Caco-2 (cell line): ENCODE data around the gene HYAL4. TPM values are rescaled to one million over a fixed set of nuclear protein-coding genes. Genes with fewer than 3 reads are reported as not detected.

Experiments used
- BruUV-seq: library from RNA; stranded (reverse); fragments of 400-500 nt; replicated peaks from 2 replicates; lab custom pipeline; 2021; lab: Mats Ljungman, UMichigan
- CTCF ChIA-PET: fragments of 300-600 bp; sonication (Branson Sonifier 250); formaldehyde crosslinking; loops from one replicate; lab custom pipeline; 2022; ENCODE audit warnings: antibody characterized with exemption; lab: Charles Lee
- POLR2A ChIA-PET: fragments of 300-600 bp; sonication (Branson Sonifier 250); formaldehyde crosslinking; loops from one replicate; lab custom pipeline; 2022; ENCODE audit warnings: antibody characterized with exemption; lab: Charles Lee
- DNase-seq, 2 experiments: peaks; one replicate each; pipeline versions ENCODE4 v3.0.0 to v3.0.0-alpha.2; 2020 to 2022
- H3K27me3 ChIP-seq: replicated peaks from 2 replicates; pipeline ENCODE4 v1.6.0; 2011; ENCODE audit warnings: low read length; ENCODE audit not compliant: control insufficient read depth, insufficient read depth
- H3K36me3 ChIP-seq: 2 replicates; pipeline ENCODE4 v1.5.1; 2011; ENCODE audit warnings: low read length; ENCODE audit not compliant: control insufficient read depth, insufficient read depth
- H3K4me1 ChIP-seq: fragments of 250-450 bp; sonication (Bioruptor Pico); 2 replicates; pipeline ENCODE4 v1.5.1; 2020; ENCODE audit warnings: mild to moderate bottlenecking
- H3K4me3 ChIP-seq: 2 replicates; pipeline ENCODE4 v1.5.1; 2011; ENCODE audit warnings: low read depth, mild to moderate bottlenecking, control low read depth, low read length
- H3K9me3 ChIP-seq: fragments of 250-450 bp; sonication (Bioruptor Pico); 2 replicates; pipeline ENCODE4 v1.5.1; 2020; ENCODE audit warnings: mild to moderate bottlenecking, moderate library complexity
- H3K27ac Mint-ChIP-seq: one replicate; pipeline ENCODE4 v1.8.0; 2022; ENCODE audit warnings: mixed read lengths; ENCODE audit not compliant: unreplicated experiment
- H3K27me3 Mint-ChIP-seq: one replicate; pipeline ENCODE4 v1.8.0; 2022; ENCODE audit warnings: mixed read lengths; ENCODE audit not compliant: insufficient read depth, unreplicated experiment
- H3K36me3 Mint-ChIP-seq: one replicate; pipeline ENCODE4 v1.8.0; 2022; ENCODE audit warnings: mild to moderate bottlenecking, mixed read lengths; ENCODE audit not compliant: insufficient read depth, unreplicated experiment
- H3K4me1 Mint-ChIP-seq: one replicate; pipeline ENCODE4 v1.8.0; 2022; ENCODE audit warnings: low read depth, mixed read lengths; ENCODE audit not compliant: unreplicated experiment
- H3K4me3 Mint-ChIP-seq: one replicate; pipeline ENCODE4 v1.8.0; 2022; ENCODE audit warnings: mild to moderate bottlenecking, moderate library complexity, mixed read lengths; ENCODE audit not compliant: unreplicated experiment
- H3K9me3 Mint-ChIP-seq: one replicate; pipeline ENCODE4 v1.8.0; 2022; ENCODE audit warnings: mixed read lengths; ENCODE audit not compliant: unreplicated experiment
- CTCF ChIP-seq, 2 experiments: fragments of 200-600 bp in 1 of 2; IDR thresholded peaks; 1 replicate in 1 of 2; 2 replicates in 1 of 2; pipeline versions ENCODE4 v1.5.1 to v1.8.0; 2011 to 2022; ENCODE audit warnings: antibody characterized with exemption in 1 of 2, control low read depth in 1 of 2, inconsistent platforms in 1 of 2, low read depth in 1 of 2, low read length in 1 of 2, mild to moderate bottlenecking in 1 of 2, moderate library complexity in 1 of 2; ENCODE audit not compliant: insufficient read depth in 1 of 2, severe bottlenecking in 1 of 2, unreplicated experiment in 1 of 2
- intact Hi-C: fragments of 100-400 bp; cut with micrococcal nuclease; formaldehyde crosslinking; loops from one replicate; pipeline ENCODE4 v1.10.0; 2022; ENCODE audit not compliant: unreplicated experiment
- total RNA-seq: library from RNA; stranded (reverse); gene quantifications from 2 replicates; pipeline ENCODE4 v1.2.3, GENCODE V29; 2022

HYAL4 gene
- total RNA-seq, 1 experiment from 2014 or later = 0.68 TPM

GRCh38 chr7:123820864-123821263 lies 24.1 kb upstream of the HYAL4 start:
- Mint-ChIP-seq H3K27me3 (no peaks in the 10 kb centered on the region), H3K27ac (no peak overlapping the region), H3K4me1 (peaks cover 33% of the 10 kb centered on the region), H3K4me3 (no peak overlapping the region), H3K9me3 (no peaks in the 10 kb centered on the region), H3K36me3 (no peaks in the 10 kb centered on the region)
- Histone ChIP-seq H3K9me3 (no peaks in the 10 kb centered on the region), H3K36me3 (no peaks in the 10 kb centered on the region), H3K4me3 (no peak overlapping the region), H3K4me1 (peaks cover 23% of the 10 kb centered on the region), H3K27me3 (no peaks in the 10 kb centered on the region)
- BruUV-seq = no TSS peak
- CTCF ChIA-PET = no interaction called here
- no peak for DNase-seq
- intact Hi-C loops = no loop called here
- no peak for TF ChIP-seq CTCF (IDR thresholded peaks at IDR 0.05; ENCODE audit: insufficient read depth in 1 of 2, low read depth in 1 of 2, low read length in 1 of 2, severe bottlenecking in 1 of 2, unreplicated experiment in 1 of 2)
- POLR2A ChIA-PET = no interaction called here

- ChIA-PET CTCF (no interaction called here), POLR2A (no interaction called here)
- Mint-ChIP-seq H3K27ac (no peak overlapping the region), H3K9me3 (no peaks in the 10 kb centered on the region), H3K27me3 (no peaks in the 10 kb centered on the region), H3K4me1 (peaks cover 33% of the 10 kb centered on the region), H3K36me3 (no peaks in the 10 kb centered on the region), H3K4me3 (no peak overlapping the region)
- no peak for TF ChIP-seq CTCF (IDR thresholded peaks at IDR 0.05; ENCODE audit: insufficient read depth in 1 of 2, low read depth in 1 of 2, low read length in 1 of 2, severe bottlenecking in 1 of 2, unreplicated experiment in 1 of 2)
- H3K4me1 ChIP-seq = peaks cover 23% of the 10 kb centered on the region
- H3K36me3 ChIP-seq = no peaks in the 10 kb centered on the region
- no peak overlapping the region for H3K4me3 ChIP-seq
- H3K27me3 ChIP-seq = no peaks in the 10 kb centered on the region
- no TSS peak for BruUV-seq
- no peak for DNase-seq
- intact Hi-C loops = no loop called here
- no peaks in the 10 kb centered on the region for H3K9me3 ChIP-seq
Measured at GRCh38 chr7:123821320-123821719, 23.6 kb upstream of the HYAL4 start.

GRCh38 chr7:123823898-123824753 lies 20.8 kb upstream of the HYAL4 start:
- no peaks in the 10 kb centered on the region for H3K36me3 ChIP-seq
- no TSS peak for BruUV-seq
- CTCF ChIA-PET = interaction anchor here (0.8 kb wide), 1 partner anchor 26 kb away, joined by 6 read pairs; no protein-coding TSS in a partner anchor
- H3K27me3 Mint-ChIP-seq = no peaks in the 10 kb centered on the region
- TF ChIP-seq CTCF (IDR thresholded peaks at IDR 0.05; ENCODE audit: insufficient read depth in 1 of 2, low read depth in 1 of 2, low read length in 1 of 2, severe bottlenecking in 1 of 2, unreplicated experiment in 1 of 2) = no peak
- H3K9me3 Mint-ChIP-seq = no peaks in the 10 kb centered on the region
- POLR2A ChIA-PET = interaction anchor here (0.6 kb wide), 1 partner anchor 75 kb away, joined by 3 read pairs; the partner anchor contains the start of gene WASL
- intact Hi-C loops = loop anchor here (1.0 kb wide), 1 partner anchor 26 kb away; no protein-coding TSS in a partner anchor
- H3K27ac Mint-ChIP-seq = peak overlapping the region; percentile 41
- peaks cover 15% of the 10 kb centered on the region for H3K4me1 ChIP-seq
- no peaks in the 10 kb centered on the region for H3K36me3 Mint-ChIP-seq
- no peak for DNase-seq
- H3K4me1 Mint-ChIP-seq = peaks cover 16% of the 10 kb centered on the region
- no peak overlapping the region for H3K4me3 ChIP-seq
- H3K9me3 ChIP-seq = no peaks in the 10 kb centered on the region
- no peaks in the 10 kb centered on the region for H3K27me3 ChIP-seq
- peak overlapping the region; percentile 12 for H3K4me3 Mint-ChIP-seq
